NCI-H2196 treated with DMSO at 0.1 percent for 48 hours (cell line): ENCODE results near the gene MYL6B.
"Not testable (repeated sequence)": the region's sequence is repeated elsewhere in the genome, so short reads cannot be mapped to it uniquely, and the experiment has no call there.

Experiments
- DNase-seq: peaks from one replicate; lab custom pipeline; 2025; ENCODE audit not compliant: unreplicated experiment; lab: John Stamatoyannopoulos, UW

The MYL6B gene

GRCh38 chr12:56151672-56152131 is 685 bp upstream of the MYL6B start:
- peak; percentile 17 for DNase-seq

GRCh38 chr12:56152756-56153677 is 630 bp downstream of the MYL6B start:
- DNase-seq, result no peak

- DNase-seq, result no peak
Measured at GRCh38 chr12:56153678-56154065, 1.3 kb downstream of the MYL6B start.

GRCh38 chr12:56154246-56154771 is 1.9 kb downstream of the MYL6B start:
- no peak for DNase-seq

- no peak for DNase-seq
Measured at GRCh38 chr12:56154818-56155217, 2.4 kb downstream of the MYL6B start.

GRCh38 chr12:56155256-56155845 is 3.0 kb downstream of the MYL6B start:
- DNase-seq, result no peak

GRCh38 chr12:56156464-56157200 is 4.2 kb downstream of the MYL6B start:
- not testable (repeated sequence) for DNase-seq

GRCh38 chr12:56157201-56158028 is 5.0 kb downstream of the MYL6B start:
- peak; percentile 84 for DNase-seq

- peak; percentile 97 for DNase-seq
Measured at GRCh38 chr12:56158029-56158925, 5.9 kb downstream of the MYL6B start, which contains the start of gene MYL6. TSS of gene MYL6 (plus strand) at chr12:56158359. CDS start at chr12:56158402, 43 bp downstream.

- no peak for DNase-seq
Measured at GRCh38 chr12:56158926-56159461, 6.6 kb downstream of the MYL6B start.

- DNase-seq, result no peak
Measured at GRCh38 chr12:56159482-56160192, 7.2 kb downstream of the MYL6B start.

GRCh38 chr12:56160193-56160763 is 7.9 kb downstream of the MYL6B start:
- DNase-seq, result no peak

- no peak for DNase-seq
Measured at GRCh38 chr12:56160894-56161689, 8.7 kb downstream of the MYL6B start.

GRCh38 chr12:56161690-56162351 is 9.4 kb downstream of the MYL6B start:
- no peak for DNase-seq

GRCh38 chr12:56162468-56163290 is 10.3 kb downstream of the MYL6B start:
- DNase-seq, result no peak
